Upper lobe of right lung (tissue), 1 donor: ENCODE results near the gene RAD51B. TPM values are rescaled to one million over a fixed set of nuclear protein-coding genes. Genes with fewer than 3 reads are reported as not detected.

Experiments used
- ATAC-seq: fragments of 200-7000 bp; cut with Tn5 transposase; one replicate; pipeline ENCODE4 v1.9.1; 2020; ENCODE audit warnings: mild to moderate bottlenecking, moderate library complexity
- DNase-seq: peaks from one replicate; pipeline ENCODE4 v3.0.0-alpha.2; 2020
- H3K27ac ChIP-seq: fragments of 200-600 bp; one replicate; pipeline ENCODE4 v1.8.0; 2022
- H3K27me3 ChIP-seq: fragments of 200-600 bp; one replicate; pipeline ENCODE4 v1.8.0; 2022; ENCODE audit warnings: mild to moderate bottlenecking
- H3K36me3 ChIP-seq: fragments of 200-600 bp; one replicate; pipeline ENCODE4 v1.8.0; 2022
- H3K4me1 ChIP-seq: fragments of 200-600 bp; one replicate; pipeline ENCODE4 v1.8.0; 2022
- H3K4me3 ChIP-seq: fragments of 200-600 bp; one replicate; pipeline ENCODE4 v1.8.0; 2022; ENCODE audit warnings: mild to moderate bottlenecking
- H3K9me3 ChIP-seq: fragments of 200-600 bp; one replicate; pipeline ENCODE4 v1.8.0; 2022
- CTCF ChIP-seq: fragments of 200-600 bp; IDR thresholded peaks from one replicate; pipeline ENCODE4 v1.8.0; 2022; ENCODE audit warnings: antibody characterized with exemption
- intact Hi-C: fragments of 100-400 bp; cut with DNase I; formaldehyde crosslinking; loops from one replicate; pipeline ENCODE4 v1.11.0; 2022
- total RNA-seq: library from RNA; stranded (reverse); fragmentation: NEBNext Ultra II Directional; extraction: Animal tissue kit (Norgen Biotek cat#: 25700); gene quantifications from one replicate; pipeline ENCODE4 v1.2.1, GENCODE V29; 2021
- donor health status: DM: no; HTN: yes; CAD: no; lungs with severe emphysema.

RAD51B gene
- total RNA-seq, 1 donor from 2014 or later: 11.5 TPM

DNA sequence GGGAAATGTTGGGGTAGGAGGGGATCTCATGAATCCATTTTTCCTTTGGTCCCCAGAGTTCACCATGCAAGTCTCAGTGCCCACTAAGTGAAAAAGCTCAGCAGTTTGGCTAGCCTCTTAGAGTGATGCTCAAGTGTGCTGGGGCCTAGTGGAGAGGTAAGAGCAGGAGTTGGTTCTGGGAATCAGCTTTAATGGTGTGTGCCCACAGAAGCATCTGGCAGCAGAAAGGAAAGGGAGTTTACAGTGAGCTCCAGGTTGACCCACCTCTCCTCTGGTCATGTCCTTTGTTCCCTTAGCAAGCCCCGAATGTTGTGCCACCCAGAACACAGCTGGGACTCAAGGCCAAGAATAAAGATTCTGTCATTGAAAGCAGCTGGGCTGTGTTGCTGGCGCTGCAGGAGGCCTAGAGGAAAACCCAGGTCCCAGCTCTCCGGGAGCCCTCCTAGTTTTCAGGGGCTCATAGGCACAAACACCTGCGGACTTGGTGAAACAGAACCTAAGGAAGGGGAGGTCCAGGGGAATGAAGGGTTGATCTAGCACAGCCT is 652.5 kb downstream of the RAD51B start:
- H3K27me3 ChIP-seq: no peaks in the 10 kb centered on the region
- no peaks in the 10 kb centered on the region for H3K36me3 ChIP-seq
- H3K4me3 ChIP-seq: no peak overlapping the region
- DNase-seq (no peak), ATAC-seq (no peak)
- TF ChIP-seq CTCF: no peak
- H3K4me1 ChIP-seq: peaks cover 25% of the 10 kb centered on the region
- no peak overlapping the region for H3K27ac ChIP-seq
- intact Hi-C loops: no loop called here
- no peaks in the 10 kb centered on the region for H3K9me3 ChIP-seq

DNA sequence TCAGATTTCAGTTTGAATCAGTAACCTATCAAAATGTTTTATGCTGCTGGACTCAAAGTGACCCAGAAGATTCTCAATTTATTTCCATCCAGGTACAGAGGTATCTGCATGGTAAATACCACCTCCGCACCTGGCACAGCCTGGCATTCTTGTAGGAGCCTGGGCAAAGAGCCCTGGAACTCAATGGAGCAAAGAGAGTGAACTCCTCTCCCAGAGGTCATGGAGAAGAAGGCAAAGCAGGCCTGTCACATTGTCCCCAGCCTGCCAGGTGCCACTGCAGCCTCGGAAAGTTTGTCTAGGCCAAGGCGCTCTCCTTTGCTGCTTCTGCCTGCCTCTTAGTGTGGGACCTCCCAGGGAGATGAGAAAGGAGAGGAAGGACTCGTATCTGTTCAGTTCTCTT is 653.5 kb downstream of the RAD51B start:
- Histone ChIP-seq H3K36me3 (no peaks in the 10 kb centered on the region), H3K9me3 (no peaks in the 10 kb centered on the region), H3K4me3 (no peak overlapping the region), H3K4me1 (peaks cover 24% of the 10 kb centered on the region), H3K27ac (no peak overlapping the region), H3K27me3 (no peaks in the 10 kb centered on the region)
- no peak for DNase-seq
- intact Hi-C loops: no loop called here
- ATAC-seq: peak; percentile 19
- TF ChIP-seq CTCF: no peak

DNA sequence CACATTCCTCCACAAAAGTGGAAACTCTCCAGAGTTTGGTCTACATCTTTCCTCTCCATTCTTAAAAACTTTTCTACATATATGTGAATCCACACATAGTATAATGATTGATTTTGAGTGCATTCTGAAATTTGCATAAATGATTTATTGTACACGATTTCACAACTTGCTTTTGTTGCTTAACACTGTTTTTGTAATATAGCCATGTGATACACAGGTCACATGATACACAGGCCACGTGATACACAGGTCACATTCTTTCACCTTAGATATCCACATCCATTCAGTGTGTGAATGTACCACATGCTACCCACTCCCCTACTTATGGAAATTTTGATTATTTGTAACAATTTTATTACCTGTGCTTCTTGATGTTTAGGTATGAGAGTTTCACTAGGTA is 654.2 kb downstream of the RAD51B start:
- no peaks in the 10 kb centered on the region for H3K9me3 ChIP-seq
- peaks cover 17% of the 10 kb centered on the region for H3K4me1 ChIP-seq
- no peaks in the 10 kb centered on the region for H3K27me3 ChIP-seq
- H3K36me3 ChIP-seq: no peaks in the 10 kb centered on the region
- ATAC-seq (no peak), DNase-seq (no peak)
- intact Hi-C loops: no loop called here
- H3K27ac ChIP-seq: no peak overlapping the region
- TF ChIP-seq CTCF: no peak
- no peak overlapping the region for H3K4me3 ChIP-seq

- Histone ChIP-seq H3K27ac (no peak overlapping the region), H3K4me3 (no peak overlapping the region), H3K4me1 (peaks cover 17% of the 10 kb centered on the region), H3K27me3 (no peaks in the 10 kb centered on the region), H3K36me3 (no peaks in the 10 kb centered on the region), H3K9me3 (no peaks in the 10 kb centered on the region)
- no peak for DNase-seq
- TF ChIP-seq CTCF: no peak
- no peak for ATAC-seq
- intact Hi-C loops: no loop called here
Measured at GRCh38 chr14:68474741-68475140, 655.2 kb downstream of the RAD51B start.

GRCh38 chr14:68475802-68476201 is 656.2 kb downstream of the RAD51B start:
- Histone ChIP-seq H3K4me3 (no peak overlapping the region), H3K9me3 (no peaks in the 10 kb centered on the region), H3K4me1 (peaks cover 17% of the 10 kb centered on the region), H3K27me3 (no peaks in the 10 kb centered on the region), H3K36me3 (no peaks in the 10 kb centered on the region), H3K27ac (peak overlapping the region; percentile 51)
- no peak for ATAC-seq
- TF ChIP-seq CTCF: no peak
- DNase-seq: no peak
- intact Hi-C loops: no loop called here
